Progenitor cell of endocrine pancreas (in vitro differentiated cells): ENCODE measurements around the gene CA10. TPM values are rescaled to one million over a fixed set of nuclear protein-coding genes. Genes with fewer than 3 reads are reported as not detected.

Experiments
- DNase-seq: peaks from one replicate; pipeline ENCODE4 v3.0.0; 2021; ENCODE audit warnings: low spot score; ENCODE audit not compliant: unreplicated experiment
- H3K27ac Mint-ChIP-seq: 2 replicates; pipeline ENCODE4 v1.8.0; 2021; ENCODE audit warnings: mild to moderate bottlenecking, moderate library complexity, mixed read lengths
- H3K27me3 Mint-ChIP-seq: 2 replicates; pipeline ENCODE4 v1.8.0; 2021; ENCODE audit warnings: mixed read lengths
- H3K36me3 Mint-ChIP-seq: 2 replicates; pipeline ENCODE4 v1.8.0; 2022; ENCODE audit warnings: mixed read lengths; ENCODE audit not compliant: insufficient read depth
- H3K4me1 Mint-ChIP-seq: 2 replicates; pipeline ENCODE4 v1.8.0; 2021; ENCODE audit warnings: low read depth, mixed read lengths
- H3K4me3 Mint-ChIP-seq: 2 replicates; pipeline ENCODE4 v1.8.0; 2021; ENCODE audit warnings: low read depth, mild to moderate bottlenecking, moderate library complexity, mixed read lengths
- H3K9me3 Mint-ChIP-seq: 2 replicates; pipeline ENCODE4 v1.8.0; 2021; ENCODE audit warnings: low read depth, mixed read lengths
- CTCF ChIP-seq: fragments of 200-600 bp; sonication (generic); IDR thresholded peaks from one replicate; pipeline ENCODE4 v1.5.0; 2021; ENCODE audit warnings: antibody characterized with exemption, mild to moderate bottlenecking; ENCODE audit not compliant: unreplicated experiment
- total RNA-seq: library from RNA; stranded (reverse); gene quantifications from 2 replicates; pipeline ENCODE4 v1.2.1, GENCODE V29; 2021

The CA10 gene
- total RNA-seq, 1 donor from 2014 or later = 0.53 TPM

- H3K27me3 Mint-ChIP-seq = peaks cover 9% of the 10 kb centered on the region
- TF ChIP-seq CTCF = no peak
- H3K27ac Mint-ChIP-seq = no peak overlapping the region
- H3K4me1 Mint-ChIP-seq = peaks cover 4% of the 10 kb centered on the region
- H3K4me3 Mint-ChIP-seq = no peak overlapping the region
- H3K36me3 Mint-ChIP-seq = no peaks in the 10 kb centered on the region
- DNase-seq = no peak
- no peaks in the 10 kb centered on the region for H3K9me3 Mint-ChIP-seq
Observed at GRCh38 chr17:51612692-51613091, 545.8 kb downstream of the CA10 start.

- H3K27me3 Mint-ChIP-seq = peaks cover 5% of the 10 kb centered on the region
- DNase-seq = no peak
- H3K9me3 Mint-ChIP-seq = no peaks in the 10 kb centered on the region
- H3K27ac Mint-ChIP-seq = peak overlapping the region; percentile 5
- no peak for TF ChIP-seq CTCF
- H3K4me3 Mint-ChIP-seq = no peak overlapping the region
- H3K36me3 Mint-ChIP-seq = no peaks in the 10 kb centered on the region
- peaks cover 4% of the 10 kb centered on the region for H3K4me1 Mint-ChIP-seq
Observed at GRCh38 chr17:51611585-51611984, 546.9 kb downstream of the CA10 start.

DNA sequence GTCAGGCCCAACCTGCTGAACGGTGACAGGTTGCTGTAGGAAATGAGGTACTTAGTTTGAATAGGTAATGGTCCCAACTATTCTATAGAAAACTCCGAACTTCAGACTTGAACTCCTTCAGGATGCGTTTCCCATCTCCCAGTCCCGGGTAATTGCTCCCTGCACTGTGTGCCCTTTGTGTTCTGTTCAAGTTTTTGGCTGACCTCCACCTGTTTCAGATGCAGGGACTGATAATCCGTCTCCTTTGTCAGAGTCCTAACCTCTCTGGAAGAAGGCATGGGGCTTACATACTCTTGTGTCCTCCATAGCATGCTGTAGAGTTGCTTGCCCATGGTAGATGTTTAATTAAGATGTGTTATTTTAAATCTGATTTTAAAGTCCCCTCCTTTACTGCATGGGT is 547.7 kb downstream of the CA10 start:
- Mint-ChIP-seq H3K4me3 (no peak overlapping the region), H3K27ac (no peak overlapping the region), H3K4me1 (peaks cover 4% of the 10 kb centered on the region), H3K9me3 (peaks cover 3% of the 10 kb centered on the region), H3K36me3 (no peaks in the 10 kb centered on the region), H3K27me3 (peaks cover 5% of the 10 kb centered on the region)
- DNase-seq = no peak
- no peak for TF ChIP-seq CTCF

- H3K9me3 Mint-ChIP-seq = peaks cover 3% of the 10 kb centered on the region
- H3K27me3 Mint-ChIP-seq = peaks cover 3% of the 10 kb centered on the region
- DNase-seq = no peak
- H3K36me3 Mint-ChIP-seq = no peaks in the 10 kb centered on the region
- no peak overlapping the region for H3K4me3 Mint-ChIP-seq
- H3K27ac Mint-ChIP-seq = no peak overlapping the region
- TF ChIP-seq CTCF = no peak
- H3K4me1 Mint-ChIP-seq = peaks cover 4% of the 10 kb centered on the region
Observed at GRCh38 chr17:51610155-51610554, 548.4 kb downstream of the CA10 start.

DNA sequence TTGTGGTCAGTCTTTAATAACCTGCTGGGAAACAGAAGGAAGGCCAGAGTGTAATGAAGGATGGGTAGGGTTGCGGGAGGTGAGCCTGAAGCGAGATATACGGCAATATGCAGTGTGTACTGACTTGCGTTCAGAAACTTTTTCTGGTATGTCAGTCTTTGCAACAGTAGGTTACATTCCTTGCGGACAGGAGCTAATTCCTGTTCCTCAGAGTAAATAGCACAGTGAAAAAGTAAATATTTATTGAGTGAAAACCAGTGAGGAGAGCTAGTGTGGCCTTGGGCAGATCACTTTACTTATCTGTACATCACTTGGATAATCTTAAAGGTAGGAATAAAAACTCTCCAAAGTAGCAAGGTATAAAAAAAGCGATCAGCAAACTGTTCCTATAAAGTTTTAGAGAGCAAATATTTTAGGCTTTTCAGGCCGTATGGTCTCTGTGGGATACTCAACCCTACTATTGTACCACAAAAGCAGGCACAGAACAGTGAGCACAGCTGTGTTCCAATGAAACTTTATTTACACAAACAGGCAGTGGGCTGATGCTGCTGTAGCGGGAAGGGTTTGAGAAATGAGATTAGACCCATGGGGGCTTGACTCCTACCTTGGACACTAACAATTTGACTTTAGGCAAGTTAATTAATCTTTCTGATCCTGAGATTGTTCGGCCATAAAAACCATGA is 550.1 kb downstream of the CA10 start:
- Mint-ChIP-seq H3K9me3 (peaks cover 3% of the 10 kb centered on the region), H3K4me3 (no peak overlapping the region), H3K4me1 (peaks cover 4% of the 10 kb centered on the region), H3K27ac (no peak overlapping the region), H3K36me3 (no peaks in the 10 kb centered on the region), H3K27me3 (no peaks in the 10 kb centered on the region)
- TF ChIP-seq CTCF = no peak
- DNase-seq = no peak
